GM18507 (cell line): ENCODE data around the gene TACC2.
A peak's percentile ranks its signal among the peaks of the same experiment; 100 is the strongest.

Experiments
- DNase-seq: peaks from one replicate; pipeline ENCODE4 v3.0.0; 2011; ENCODE audit warnings: low read depth; ENCODE audit not compliant: insufficient read length; ENCODE audit errors: extremely low spot score
- FAIRE-seq: peaks from 2 replicates; lab custom pipeline; 2011; peaks lifted over from hg19 to GRCh38; lab: Jason Lieb, UNC

Gene TACC2

DNA sequence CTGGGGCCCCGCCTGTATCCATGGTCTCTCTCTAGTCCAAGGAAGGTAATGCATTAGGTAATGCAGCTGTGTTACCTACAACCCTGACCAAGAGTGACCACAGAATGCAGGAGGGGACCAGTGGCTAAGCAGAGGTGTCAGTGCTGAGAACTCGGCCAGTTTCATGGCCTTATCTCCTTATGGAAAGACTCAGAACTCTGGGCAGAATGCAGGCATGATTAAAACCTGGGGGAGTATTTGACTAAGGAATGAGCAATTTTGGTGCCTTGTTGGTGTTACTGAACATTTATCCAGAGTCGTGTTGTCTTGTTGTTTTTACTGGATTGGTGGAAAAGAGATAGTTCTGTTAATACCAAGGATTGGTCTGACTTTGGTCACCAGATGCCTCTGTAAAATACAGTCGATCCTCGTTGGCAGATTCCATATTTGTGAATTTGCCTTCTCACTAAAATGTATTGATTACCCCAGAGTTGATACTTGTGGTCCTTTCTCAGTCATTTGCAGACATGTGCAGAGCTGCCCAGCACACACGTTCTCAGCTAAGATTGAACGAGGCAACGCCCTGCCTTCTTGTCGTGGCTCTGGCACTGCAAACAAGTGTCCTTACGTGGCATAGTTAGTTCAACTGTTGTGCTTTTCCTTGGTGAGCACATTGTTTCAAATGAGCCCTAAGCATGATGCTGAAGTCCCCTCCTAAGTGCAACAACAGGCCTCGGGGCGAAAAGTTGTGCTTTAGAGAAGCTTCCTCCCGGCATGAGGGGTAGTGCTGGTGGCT, 146.5 kb downstream of the TACC2 start:
- FAIRE-seq (no peak), DNase-seq (no peak)

GRCh38 chr10:122138831-122139625, 150.1 kb downstream of the TACC2 start:
- DNase-seq (no peak), FAIRE-seq (no peak)

- no peak for DNase-seq
- FAIRE-seq: no peak
Measured at GRCh38 chr10:122139627-122140170, 150.7 kb downstream of the TACC2 start.

DNA sequence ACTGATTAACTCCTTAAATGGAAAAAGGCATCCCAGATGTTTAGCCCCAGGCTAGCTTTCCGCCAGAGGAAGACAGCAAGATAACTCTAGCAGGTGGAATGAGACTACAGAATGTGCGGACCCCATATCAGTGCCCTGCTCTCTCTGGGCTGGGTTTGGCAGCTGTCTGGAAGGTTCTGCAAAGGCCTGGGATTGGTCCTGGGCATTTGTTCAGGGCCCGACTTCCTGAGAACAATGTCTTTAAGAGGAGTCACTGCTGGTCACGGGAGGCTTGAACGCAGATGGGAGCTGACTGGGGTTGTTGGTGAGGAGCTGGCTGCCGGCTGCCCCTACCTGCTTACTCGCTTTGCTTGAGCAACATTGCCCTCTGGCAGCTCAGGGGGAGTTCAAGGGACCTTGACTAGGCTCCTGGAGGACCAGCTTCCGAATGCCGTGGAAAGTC, 151.5 kb downstream of the TACC2 start:
- DNase-seq (no peak), FAIRE-seq (no peak)

DNA sequence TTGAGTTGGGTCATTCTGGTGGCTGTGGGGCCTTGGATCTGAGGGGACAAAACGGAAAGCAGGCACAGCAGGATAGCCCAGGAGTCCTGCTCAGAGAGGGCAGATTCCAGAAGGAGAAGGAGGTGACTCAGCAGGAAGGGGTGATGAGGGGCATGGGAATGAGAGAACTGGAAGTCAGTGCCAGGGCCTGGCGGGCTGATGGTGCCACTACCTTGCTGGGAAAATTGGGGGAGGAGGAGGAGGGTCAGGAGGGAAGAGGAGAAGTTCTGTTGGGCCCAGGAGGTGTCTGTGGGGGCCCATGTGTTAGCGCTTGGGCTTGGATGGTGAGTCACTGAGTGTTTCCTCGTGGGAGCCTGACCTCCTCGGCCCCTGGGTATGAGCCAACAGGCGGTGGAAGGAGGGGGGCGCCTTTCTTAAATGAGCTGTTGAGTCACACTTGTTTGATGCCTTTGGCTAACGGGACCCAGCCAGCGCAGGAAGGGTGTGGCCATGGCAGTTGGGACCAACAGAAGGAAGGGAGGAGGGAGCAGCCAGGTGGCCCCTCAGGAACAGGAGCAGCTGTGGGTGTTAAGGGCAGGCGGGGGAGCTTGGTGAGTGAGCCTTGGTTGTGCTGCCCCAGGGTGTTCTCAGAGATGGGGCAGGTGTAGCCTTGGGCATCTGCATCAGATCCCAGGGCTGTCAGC, 152.1 kb downstream of the TACC2 start:
- no peak for FAIRE-seq
- no peak for DNase-seq

DNA sequence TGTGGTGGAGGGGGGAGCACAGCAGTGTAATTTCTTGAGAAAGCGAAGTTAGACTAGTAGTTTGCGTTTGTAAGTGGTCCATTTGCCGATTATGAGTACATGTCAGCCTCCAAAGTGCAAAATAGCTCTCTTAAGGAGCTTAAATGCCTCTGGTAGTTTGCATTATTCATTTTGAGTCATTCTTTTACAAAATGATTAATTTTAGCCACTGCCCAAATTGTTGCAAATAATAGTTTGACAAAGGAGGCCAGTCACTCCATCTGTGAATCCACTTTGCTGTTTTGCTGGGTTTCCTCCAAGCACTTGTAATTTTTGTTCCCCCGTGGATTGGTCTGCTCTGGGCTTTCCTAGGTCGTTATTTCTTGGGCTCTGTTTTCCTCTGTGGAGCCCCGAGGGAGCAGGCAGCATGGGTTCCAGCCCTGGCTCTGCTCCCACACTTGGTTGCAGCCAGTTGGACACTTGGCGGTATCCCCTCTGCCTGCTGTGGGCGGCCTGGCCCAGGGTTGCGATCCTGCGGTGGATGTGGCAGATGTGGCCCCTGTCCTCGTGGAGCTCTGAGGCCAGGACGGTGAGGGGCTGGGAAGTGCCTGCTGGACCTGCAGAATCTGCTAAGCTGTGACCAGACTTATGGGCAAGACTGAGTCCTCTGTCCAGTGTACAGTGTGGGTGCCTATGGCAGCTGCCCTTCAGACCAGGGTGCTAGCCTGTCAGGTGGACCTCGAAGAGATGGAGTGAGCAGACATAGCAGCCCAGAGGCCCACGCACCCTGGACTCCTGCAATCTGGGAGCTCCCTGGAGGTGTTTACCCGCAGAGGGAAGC, 153.1 kb downstream of the TACC2 start:
- no peak for FAIRE-seq
- no peak for DNase-seq

DNA sequence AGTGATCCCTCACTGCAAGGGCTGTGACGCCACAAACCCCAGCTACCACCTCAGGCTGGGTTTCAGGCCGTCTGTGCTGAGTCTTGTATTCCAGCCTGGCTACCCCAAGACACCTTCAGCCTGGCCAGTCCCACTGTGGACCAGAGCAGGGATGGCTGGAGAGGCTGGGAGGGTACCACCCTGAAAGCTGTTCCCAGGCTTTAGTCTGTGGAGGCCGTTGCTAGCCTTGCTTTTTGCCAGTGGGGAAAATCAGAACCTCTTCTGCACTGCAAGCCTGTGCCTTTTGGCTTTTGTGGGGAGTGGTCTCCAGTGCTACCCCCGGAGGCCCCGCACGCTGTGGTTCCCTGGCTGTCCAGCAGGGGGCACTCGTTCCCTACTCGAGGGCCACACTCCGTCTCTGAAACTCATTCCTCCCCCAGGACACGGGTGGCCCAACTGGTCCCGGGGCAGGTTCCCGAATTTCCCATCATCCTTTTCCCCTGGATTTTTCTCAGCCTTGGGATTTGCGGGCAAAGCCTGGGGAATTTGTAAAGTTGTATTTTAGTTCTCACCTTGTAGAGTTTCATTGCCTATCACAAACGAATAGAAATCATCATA, 153.8 kb downstream of the TACC2 start:
- DNase-seq (peak; percentile 20), FAIRE-seq (no peak)

- DNase-seq (no peak), FAIRE-seq (no peak)
Measured at GRCh38 chr10:122143238-122143841, 154.4 kb downstream of the TACC2 start.

DNA sequence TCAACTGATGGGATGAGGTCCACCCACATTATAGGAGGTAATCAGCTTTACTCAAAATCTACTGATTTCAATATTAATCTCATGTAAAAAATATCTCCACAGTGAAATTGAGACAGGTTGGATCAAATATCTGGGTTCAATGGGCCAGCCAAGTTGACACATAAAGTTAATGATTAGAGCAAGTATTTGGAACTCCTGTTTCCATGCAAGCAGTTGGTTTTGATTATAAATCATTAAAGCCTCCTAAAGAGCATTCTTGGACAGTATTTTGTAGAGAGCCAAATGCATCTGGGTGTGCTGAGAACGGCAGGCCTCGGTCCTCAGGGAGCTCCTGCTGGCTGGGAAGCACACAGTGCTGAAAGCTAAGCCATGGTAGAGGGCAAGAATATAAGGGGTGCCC, 155.2 kb downstream of the TACC2 start:
- no peak for DNase-seq

GRCh38 chr10:122145113-122145512, 156.2 kb downstream of the TACC2 start:
- DNase-seq (no peak), FAIRE-seq (no peak)

More for the DNA sequence above, 155.2 kb downstream of the TACC2 start:
- FAIRE-seq: no peak

- DNase-seq (no peak), FAIRE-seq (no peak)
Measured at GRCh38 chr10:122147663-122148062, 158.7 kb downstream of the TACC2 start.

- FAIRE-seq: no peak
Measured at GRCh38 chr10:122148876-122149560, 160.1 kb downstream of the TACC2 start.

GRCh38 chr10:122149561-122150505, 160.9 kb downstream of the TACC2 start:
- no peak for DNase-seq
- no peak for FAIRE-seq

More at GRCh38 chr10:122148876-122149560, 160.1 kb downstream of the TACC2 start:
- DNase-seq: no peak

DNA sequence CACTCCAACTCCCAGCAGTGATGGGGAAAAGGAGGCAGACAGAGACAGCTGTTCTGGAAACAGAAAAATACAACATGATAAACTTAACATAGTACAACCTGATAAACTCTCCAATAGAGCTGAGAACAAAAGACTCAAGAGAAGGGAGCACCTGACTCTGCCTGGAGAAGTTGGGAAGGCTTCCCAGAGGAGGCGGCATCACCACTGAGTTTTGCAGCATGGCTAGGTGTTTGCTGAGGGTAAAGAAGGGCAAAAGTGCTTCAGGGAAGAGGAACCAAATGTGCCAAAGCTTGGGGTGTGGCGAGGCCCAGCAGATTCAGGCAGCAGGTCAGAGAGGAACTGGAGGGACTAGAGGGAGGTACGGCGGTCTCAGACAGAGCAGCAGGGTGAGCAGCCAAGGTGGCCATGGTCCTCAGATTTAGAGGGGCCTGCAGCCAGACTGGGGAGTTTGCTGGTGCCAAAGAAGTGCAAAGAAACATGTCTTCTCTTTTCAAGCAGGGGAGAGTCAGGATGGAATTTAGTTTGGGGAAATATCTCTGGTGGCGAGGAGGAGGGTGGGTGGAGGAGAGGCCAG, 162.2 kb downstream of the TACC2 start:
- DNase-seq (no peak), FAIRE-seq (no peak)

DNA sequence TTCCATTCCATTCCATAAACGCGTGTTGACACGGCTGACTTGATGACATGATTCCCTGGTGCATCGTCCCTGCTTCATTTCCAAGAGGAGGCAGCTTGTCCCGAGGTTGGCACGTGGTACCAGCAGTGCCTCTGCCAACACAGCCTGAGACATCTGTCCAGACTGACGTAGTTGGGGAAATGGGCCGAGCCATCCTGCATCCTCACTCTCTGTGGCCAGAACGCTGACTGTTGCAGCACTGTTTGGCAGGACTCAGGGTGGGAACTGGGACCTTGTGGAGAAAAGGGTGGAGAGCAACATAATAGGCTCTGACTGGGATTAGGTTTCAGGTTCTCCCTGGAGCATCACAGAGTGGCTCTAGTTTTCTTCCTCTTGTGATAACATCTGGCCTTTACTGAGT, 163.6 kb downstream of the TACC2 start:
- no peak for FAIRE-seq

DNA sequence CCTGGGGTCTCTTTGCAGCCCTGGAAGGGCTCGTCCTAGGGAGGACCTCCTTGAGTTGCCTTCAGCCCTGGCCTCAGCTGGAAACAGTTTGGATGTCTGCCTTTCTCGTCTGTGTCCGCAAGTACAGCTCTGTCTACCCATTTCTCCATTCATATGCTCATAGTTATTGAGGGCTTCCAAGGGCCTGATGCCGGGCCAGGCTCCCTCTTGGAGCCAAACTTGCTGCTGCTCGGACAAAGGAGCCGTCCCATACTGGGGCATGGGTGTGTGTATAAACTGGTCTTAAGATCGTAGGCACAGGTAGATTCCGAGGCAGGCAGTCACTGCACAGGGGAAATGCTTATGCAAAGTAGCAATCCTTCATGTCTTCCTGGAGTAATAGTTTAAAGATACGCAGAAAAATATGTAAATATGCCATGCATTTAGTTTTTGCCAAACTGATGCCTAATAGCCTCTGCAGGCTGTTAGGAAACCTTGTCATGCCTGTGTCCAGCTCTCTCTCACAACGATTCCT, 165.1 kb downstream of the TACC2 start:
- DNase-seq (no peak), FAIRE-seq (no peak)

More for the DNA sequence above, 163.6 kb downstream of the TACC2 start:
- no peak for DNase-seq
